ENCODE measurements around the gene MCU.

DNA sequence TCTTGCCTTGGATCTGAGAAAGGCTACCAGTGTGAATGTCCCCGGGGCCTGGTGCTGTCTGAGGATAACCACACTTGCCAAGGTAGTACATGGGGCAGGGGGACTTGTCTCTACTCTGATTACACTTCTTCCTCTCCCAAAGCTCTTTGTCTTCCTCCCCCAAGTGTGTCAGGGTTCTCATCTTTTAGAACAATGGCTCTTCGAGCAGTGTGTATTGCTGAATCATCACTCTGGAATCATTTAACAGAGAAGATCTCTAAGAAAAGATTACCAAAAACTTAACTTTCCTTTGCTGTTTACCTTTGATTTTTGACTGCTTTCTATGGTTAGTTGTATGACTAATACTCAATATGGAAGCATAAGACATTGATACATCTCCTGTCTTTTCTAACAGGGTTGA is 219.8 kb downstream of the MCU start:
- no peak for TF ChIP-seq REST (IDR thresholded peaks at IDR 0.05; ENCODE audit: low read depth, low read length)
- no peak for TF ChIP-seq YY1 (IDR thresholded peaks at IDR 0.05; ENCODE audit: low read depth, low read length)
- no peak for TF ChIP-seq HDAC6 (IDR thresholded peaks at IDR 0.05; ENCODE audit: unreplicated experiment)

Data from GM12878 (cell line).